Measurements from ENCODE around the gene THEM5. TPM values are rescaled to one million over a fixed set of nuclear protein-coding genes. Genes with fewer than 3 reads are reported as not detected.

The THEM5 gene
- total and polyA plus RNA-seq, 9 donors: 0.07 TPM; not detected in 8

GRCh38 chr1:151811181-151811580 is 42.3 kb downstream of the THEM5 start:
- Histone ChIP-seq H3K4me1 (ENCODE audit: insufficient read depth) (no peaks in the 10 kb centered on the region), H3K9me3 (no peaks in the 10 kb centered on the region), H3K36me3 (no peaks in the 10 kb centered on the region), H3K27ac (no peak overlapping the region), H3K4me3 (no peak overlapping the region), H3K27me3 (no peaks in the 10 kb centered on the region)
- DNase-seq: no peak
- whole genome bisulfite sequencing, 3 donors: 65 to 76% (median 67%) methylated on average over 9 of the region's 9 CpGs
- TF ChIP-seq EP300 (IDR thresholded peaks at IDR 0.05) (no peak), POLR2A (IDR thresholded peaks at IDR 0.05) (no peak), CTCF (IDR thresholded peaks at IDR 0.05) (no peak)
- intact Hi-C loops (cut with DNase I): no loop called here

GRCh38 chr1:151809985-151810556 is 43.4 kb downstream of the THEM5 start:
- no peaks in the 10 kb centered on the region for H3K4me1 ChIP-seq (ENCODE audit: insufficient read depth)
- no peaks in the 10 kb centered on the region for H3K27me3 ChIP-seq
- no peak overlapping the region for H3K27ac ChIP-seq
- intact Hi-C loops (cut with DNase I): no loop called here
- no peak overlapping the region for H3K4me3 ChIP-seq
- H3K9me3 ChIP-seq: no peaks in the 10 kb centered on the region
- no peak for TF ChIP-seq CTCF (IDR thresholded peaks at IDR 0.05)
- TF ChIP-seq POLR2A (IDR thresholded peaks at IDR 0.05): no peak
- WGBS, 3 donors: 95 to 100% (median 97%) methylated on average over 1 of the region's 1 CpG
- DNase-seq: no peak
- H3K36me3 ChIP-seq: no peaks in the 10 kb centered on the region

- 62 to 67% (median 63%) methylated on average over 8 of the region's 8 CpGs for WGBS, 3 donors
- H3K36me3 ChIP-seq: no peaks in the 10 kb centered on the region
- no peaks in the 10 kb centered on the region for H3K4me1 ChIP-seq (ENCODE audit: insufficient read depth)
- intact Hi-C loops (cut with DNase I): no loop called here
- no peak for DNase-seq
- no peak overlapping the region for H3K27ac ChIP-seq
- H3K27me3 ChIP-seq: no peaks in the 10 kb centered on the region
- no peak overlapping the region for H3K4me3 ChIP-seq
- no peaks in the 10 kb centered on the region for H3K9me3 ChIP-seq
- TF ChIP-seq CTCF (IDR thresholded peaks at IDR 0.05) (no peak), EP300 (IDR thresholded peaks at IDR 0.05) (no peak), POLR2A (IDR thresholded peaks at IDR 0.05) (no peak)
Measured at GRCh38 chr1:151809290-151809984, 44.1 kb downstream of the THEM5 start.

- no peaks in the 10 kb centered on the region for H3K4me1 ChIP-seq (ENCODE audit: insufficient read depth)
- H3K4me3 ChIP-seq: no peak overlapping the region
- H3K9me3 ChIP-seq: no peaks in the 10 kb centered on the region
- intact Hi-C loops (cut with DNase I): no loop called here
- WGBS, 3 donors: 44 to 74% (median 68%) methylated on average over 1 of the region's 1 CpG
- no peak overlapping the region for H3K27ac ChIP-seq
- DNase-seq: no peak
- TF ChIP-seq EP300 (IDR thresholded peaks at IDR 0.05) (no peak), CTCF (IDR thresholded peaks at IDR 0.05) (no peak), POLR2A (IDR thresholded peaks at IDR 0.05) (no peak)
- no peaks in the 10 kb centered on the region for H3K27me3 ChIP-seq
- no peaks in the 10 kb centered on the region for H3K36me3 ChIP-seq
Measured at GRCh38 chr1:151807766-151808165, 45.7 kb downstream of the THEM5 start.

Data from ovary (tissue), 9 donors.